Astrocyte (in vitro differentiated cells and primary cell): ENCODE data around the gene ATXN7L3.

Experiments used
- EZH2 ChIP-seq: IDR thresholded peaks from 2 replicates; pipeline ENCODE4 v1.6.1; 2012; ENCODE audit warnings: mild to moderate bottlenecking, low read length, inconsistent platforms; ENCODE audit not compliant: insufficient read depth
- TF ChIP-seq, protein P1 (sequence below): IDR thresholded peaks from 2 replicates; pipeline ENCODE4 v1.5.1; 2011; ENCODE audit warnings: low read depth, mild to moderate bottlenecking, inconsistent platforms, low read length, moderate library complexity; ENCODE audit not compliant: insufficient read depth

DNA sequence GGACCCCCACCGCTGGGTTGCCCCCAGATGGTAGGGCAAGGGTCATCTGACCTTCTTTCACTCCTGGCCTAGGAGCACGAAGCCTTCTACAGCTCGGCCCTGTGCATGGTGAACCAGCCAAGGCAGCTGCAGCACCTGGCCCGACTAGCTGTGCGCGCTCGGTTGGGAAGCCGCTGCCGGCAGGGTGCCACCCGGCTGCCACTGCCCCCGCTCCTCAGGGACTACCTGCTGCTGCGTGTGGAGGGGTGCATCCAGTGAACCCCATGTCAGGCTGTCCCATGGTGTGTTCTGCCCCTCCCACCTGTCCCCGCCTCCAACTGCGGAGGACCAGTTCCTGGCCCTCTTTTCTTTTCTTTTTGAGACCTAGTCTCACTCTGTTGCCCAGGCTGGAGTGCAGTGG is 21.6 kb downstream of the ATXN7L3 start:
- TF ChIP-seq, protein P1, sequence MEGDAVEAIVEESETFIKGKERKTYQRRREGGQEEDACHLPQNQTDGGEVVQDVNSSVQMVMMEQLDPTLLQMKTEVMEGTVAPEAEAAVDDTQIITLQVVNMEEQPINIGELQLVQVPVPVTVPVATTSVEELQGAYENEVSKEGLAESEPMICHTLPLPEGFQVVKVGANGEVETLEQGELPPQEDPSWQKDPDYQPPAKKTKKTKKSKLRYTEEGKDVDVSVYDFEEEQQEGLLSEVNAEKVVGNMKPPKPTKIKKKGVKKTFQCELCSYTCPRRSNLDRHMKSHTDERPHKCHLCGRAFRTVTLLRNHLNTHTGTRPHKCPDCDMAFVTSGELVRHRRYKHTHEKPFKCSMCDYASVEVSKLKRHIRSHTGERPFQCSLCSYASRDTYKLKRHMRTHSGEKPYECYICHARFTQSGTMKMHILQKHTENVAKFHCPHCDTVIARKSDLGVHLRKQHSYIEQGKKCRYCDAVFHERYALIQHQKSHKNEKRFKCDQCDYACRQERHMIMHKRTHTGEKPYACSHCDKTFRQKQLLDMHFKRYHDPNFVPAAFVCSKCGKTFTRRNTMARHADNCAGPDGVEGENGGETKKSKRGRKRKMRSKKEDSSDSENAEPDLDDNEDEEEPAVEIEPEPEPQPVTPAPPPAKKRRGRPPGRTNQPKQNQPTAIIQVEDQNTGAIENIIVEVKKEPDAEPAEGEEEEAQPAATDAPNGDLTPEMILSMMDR = no peak
- no peak for TF ChIP-seq EZH2
